SH-SY5Y (cell line): ENCODE results near the gene RIPOR3.

Experiments used
- GATA2 ChIP-seq: IDR thresholded peaks from 2 replicates; pipeline ENCODE4 v1.6.1; 2011; ENCODE audit warnings: mild to moderate bottlenecking, low read depth, low read length
- GATA3 ChIP-seq: IDR thresholded peaks from 2 replicates; pipeline ENCODE4 v1.6.1; 2011; ENCODE audit warnings: low read depth, mild to moderate bottlenecking, low read length, moderate library complexity

Gene RIPOR3, protein sequence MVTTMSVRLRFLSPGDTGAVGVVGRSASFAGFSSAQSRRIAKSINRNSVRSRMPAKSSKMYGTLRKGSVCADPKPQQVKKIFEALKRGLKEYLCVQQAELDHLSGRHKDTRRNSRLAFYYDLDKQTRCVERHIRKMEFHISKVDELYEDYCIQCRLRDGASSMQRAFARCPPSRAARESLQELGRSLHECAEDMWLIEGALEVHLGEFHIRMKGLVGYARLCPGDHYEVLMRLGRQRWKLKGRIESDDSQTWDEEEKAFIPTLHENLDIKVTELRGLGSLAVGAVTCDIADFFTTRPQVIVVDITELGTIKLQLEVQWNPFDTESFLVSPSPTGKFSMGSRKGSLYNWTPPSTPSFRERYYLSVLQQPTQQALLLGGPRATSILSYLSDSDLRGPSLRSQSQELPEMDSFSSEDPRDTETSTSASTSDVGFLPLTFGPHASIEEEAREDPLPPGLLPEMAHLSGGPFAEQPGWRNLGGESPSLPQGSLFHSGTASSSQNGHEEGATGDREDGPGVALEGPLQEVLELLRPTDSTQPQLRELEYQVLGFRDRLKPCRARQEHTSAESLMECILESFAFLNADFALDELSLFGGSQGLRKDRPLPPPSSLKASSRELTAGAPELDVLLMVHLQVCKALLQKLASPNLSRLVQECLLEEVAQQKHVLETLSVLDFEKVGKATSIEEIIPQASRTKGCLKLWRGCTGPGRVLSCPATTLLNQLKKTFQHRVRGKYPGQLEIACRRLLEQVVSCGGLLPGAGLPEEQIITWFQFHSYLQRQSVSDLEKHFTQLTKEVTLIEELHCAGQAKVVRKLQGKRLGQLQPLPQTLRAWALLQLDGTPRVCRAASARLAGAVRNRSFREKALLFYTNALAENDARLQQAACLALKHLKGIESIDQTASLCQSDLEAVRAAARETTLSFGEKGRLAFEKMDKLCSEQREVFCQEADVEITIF

DNA sequence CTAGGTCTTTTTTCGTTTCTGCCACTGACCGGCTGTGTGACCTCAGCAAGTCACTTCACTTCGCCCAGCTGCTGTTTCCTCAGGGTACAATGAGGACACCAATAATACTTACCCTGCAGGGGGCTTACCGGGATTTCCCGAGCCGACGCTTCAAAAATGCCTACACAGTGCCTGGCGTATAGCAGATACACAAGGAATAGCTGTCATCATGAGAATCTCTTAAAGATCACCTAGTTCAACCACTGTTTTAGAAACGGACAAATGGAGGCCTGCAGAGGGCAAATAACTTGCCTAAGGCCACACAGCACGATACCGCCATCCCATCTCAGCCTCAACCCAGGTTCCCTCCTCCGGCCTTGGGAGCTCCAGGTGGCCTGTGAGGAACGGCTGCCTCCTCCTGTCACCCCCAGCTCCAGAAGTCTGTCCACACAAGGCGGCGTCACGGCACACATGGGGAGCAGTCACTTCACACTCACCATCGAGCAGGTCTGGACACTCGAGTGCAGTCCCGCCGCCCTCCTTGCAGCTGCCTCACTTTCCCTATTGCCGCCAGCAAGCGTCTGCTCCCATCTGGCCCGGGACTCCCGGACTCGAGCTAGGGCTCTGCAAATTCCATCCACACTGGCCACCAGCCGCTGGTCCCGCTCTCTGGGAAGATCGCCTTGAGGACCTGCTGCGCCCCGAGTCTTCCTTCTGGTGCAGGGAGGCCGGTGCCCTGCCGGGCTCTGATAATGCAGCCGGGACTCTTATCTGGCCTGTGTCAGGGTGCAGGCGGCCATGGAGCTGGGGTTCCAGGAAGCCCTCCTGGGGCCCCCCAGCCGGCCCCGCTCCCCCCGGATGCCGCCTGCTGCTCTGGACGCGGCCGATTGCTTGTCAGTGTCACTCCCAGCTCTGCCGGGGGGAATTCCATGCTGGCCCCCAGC, at the start of gene RIPOR3:
Gene RIPOR3 (minus strand): TSS at position 893 of the 923 bp plus-strand sequence. CDS start 414 bp downstream, at position 479.
- 0 out of 2 replicates have a peak, but pooled peaks have one; percentile 3 for TF ChIP-seq GATA2
- no peak for TF ChIP-seq GATA3

DNA sequence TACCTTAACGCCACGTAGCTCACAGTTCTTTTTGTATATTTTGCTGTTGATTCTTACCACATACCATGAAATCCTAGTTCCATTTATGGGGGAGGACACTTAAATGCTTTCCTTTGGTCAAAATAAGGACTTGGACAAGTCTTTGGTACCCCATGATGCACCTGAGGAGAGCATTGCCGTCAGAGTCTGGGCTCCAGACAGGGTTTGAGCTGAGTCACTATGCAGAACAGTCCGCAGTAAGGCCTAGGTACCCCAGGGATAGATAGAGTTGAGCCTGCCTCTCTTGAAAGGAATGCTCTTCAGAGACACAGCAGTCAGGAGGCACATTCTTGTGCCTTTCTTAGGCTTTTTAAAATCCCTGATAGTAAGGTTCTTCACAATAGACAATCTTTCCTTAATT, 46.0 kb upstream of the RIPOR3 start:
- no peak for TF ChIP-seq GATA3
- no peak for TF ChIP-seq GATA2

DNA sequence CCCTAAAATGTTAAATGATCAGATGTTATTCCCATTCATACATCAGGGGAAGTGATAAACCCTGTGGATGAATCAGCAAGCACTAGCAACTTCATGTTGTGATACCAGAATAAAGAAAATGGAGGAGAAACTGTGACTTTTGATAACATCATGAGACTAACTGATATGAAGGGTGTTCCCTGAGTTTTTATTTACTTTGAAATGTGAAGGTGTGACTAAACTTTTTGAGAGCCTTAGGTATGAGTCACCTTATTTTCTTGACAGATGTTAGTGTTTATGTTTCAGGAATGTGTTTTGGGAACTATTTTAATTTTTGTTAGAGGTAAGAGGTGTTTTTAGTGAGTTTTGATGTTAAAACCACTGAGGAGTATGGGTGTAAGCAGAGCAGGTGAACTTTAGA, 44.5 kb upstream of the RIPOR3 start:
- TF ChIP-seq GATA3 (no peak), GATA2 (no peak)

DNA sequence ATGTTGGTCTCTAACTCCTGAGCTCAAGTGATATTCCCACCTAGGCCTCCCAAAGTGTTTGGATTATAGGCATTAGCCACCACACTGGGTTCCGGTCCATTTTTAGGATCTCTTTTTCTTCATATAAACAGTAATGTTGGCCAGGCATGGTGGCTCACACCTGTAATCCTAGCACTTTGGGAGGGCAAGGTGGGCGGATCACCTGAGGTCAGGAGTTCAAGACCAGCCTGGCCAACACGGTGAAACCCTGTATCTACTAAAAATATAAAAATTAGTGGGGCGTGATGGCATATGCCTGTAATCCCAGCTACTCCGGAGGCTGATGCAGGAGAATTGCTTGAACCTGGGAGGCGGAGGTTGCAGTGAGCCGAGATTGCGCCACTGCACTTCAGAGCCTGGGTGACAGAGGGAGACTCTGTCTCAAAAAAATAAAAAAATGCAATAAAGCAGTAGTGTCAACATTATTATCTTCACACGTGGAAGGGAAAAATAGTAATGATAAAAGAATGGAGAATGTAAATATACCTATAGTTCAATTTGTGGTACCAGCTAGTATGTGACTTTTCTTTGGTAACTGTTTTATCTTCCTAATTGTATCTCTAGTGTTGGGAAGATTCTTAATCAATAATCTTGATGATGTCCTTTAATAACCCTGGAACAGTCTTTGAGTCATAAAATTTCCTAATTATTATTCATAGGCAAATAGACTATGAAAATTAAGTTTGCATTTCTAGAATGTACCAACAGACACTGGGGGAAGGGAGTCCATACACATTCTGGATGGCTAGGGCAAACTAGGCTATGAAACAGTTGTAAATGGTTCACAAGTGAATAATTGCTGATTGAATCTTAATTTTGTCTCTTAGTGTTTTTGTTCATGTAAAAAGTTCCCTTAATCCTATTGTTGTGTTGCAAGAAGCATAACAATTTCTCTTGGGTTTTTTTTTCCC, 43.7 kb upstream of the RIPOR3 start:
- TF ChIP-seq GATA2 (no peak), GATA3 (no peak)

DNA sequence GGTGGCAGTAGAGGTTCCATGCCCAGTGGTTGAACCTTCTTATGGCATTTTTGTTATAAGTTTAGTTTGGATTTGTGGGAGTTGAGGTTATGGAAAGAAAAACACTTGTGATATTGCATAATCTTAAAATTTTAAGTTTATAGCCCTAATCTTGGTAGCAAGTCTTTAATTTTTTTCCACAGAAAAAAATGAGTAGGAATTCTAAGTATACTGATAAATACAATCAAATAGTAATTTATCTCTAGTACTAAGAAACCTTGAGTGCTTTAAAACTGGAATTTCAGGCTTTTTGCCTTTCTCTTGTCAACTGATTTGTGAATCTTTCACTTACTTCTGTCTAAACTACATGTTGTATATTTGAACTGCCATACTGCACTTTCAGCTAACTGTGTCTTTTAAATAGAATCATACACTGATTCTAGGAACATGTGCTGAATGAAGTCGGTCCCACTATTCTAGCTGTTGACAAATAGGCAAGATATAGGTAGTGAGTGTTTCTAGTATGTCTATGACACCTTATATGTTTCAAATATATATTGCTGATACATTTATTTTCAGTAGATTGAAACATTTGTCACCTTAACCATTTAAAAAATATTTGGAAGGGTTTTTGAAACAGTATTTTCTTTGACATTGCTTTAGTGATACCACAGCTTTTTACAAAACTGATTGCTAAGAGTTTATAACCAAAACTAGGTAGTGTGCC, 42.5 kb upstream of the RIPOR3 start:
- TF ChIP-seq GATA3 (no peak), GATA2 (no peak)

DNA sequence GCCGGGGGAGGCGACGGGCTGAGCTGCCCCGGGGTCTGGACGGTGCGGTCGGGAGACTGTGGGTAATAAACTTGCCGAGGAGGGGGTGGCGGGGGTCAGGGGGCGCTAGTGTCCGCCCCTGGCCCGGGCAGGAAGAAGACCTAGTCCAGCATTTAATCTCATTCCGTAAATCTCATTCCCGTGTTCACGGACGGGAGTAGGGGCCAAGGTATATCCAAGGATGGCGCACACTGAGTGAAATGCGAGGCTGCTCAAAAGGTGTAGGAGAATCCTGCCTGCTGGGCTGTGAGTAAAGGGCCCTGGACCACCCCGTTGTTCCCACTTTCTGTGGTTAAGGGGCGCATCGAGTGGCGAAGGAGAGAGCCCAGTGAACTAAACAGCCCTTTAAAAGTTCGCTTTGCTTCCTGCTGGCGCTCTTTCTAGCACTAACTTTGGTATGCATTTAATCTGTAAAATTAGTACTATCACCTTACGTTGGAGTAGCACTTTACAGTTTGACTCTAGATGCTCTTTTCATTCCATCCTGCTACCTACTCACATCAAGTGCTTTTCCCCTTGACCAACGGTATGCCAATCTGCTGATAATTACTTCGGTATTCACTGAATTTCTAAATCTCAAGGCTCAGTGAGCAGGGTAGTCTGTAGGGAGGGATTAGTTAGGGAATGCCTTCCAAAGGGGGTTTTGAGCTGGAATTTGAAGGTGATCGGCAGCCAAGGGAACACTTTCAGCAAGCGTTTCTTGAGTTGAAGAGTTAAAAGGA, 40.8 kb upstream of the RIPOR3 start:
- TF ChIP-seq GATA2, result no peak
- TF ChIP-seq GATA3, result no peak

DNA sequence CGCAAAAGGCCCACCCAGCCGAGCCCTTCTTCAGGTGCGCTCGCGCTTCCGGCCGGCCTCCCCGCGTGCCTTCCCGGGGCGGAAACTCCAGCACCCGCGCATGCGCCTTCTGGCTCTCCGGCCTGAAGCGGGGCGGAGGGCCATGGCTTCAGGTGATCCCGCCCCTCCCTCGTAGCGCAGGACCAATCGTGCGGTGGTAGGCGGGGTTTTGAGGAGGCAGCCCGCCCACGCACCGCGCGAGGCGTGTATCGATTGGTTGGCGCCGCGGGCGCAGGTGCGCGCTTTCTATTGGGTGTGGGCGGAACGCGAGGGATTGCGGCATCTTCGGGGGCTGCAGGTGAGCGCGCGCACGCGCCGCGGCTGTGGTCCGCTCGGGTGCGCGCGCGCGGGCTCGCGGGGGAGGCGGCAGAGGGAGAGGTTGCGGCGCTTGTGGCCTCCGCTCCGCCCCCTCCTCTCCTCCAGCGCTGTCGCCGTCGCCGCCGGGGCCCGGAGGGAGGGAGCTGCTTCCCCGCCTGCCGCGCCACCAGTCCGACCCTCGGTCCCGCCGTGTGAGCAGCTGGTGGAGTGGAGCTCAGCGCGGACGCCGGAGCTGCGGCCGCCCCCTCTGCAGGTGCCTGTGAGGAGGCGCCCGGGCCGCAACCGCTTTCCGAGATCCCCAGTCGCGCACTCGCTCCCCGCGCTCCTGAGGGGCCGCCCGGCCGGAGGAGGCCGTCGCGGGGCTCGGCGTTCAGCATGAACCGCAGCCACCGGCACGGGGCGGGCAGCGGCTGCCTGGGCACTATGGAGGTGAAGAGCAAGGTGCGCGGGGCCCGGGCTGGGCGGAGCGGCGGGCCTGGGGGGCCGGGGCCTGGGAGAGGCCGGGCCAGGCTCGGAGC, 40.0 kb upstream of the RIPOR3 start, which contains the start of gene PARD6B:
Gene PARD6B (plus strand): TSS at position 526 of the 875 bp plus-strand sequence. CDS start 207 bp downstream, at position 733.
- TF ChIP-seq GATA2, result no peak; the same call in 1 of the 2 replicates
- TF ChIP-seq GATA3, result no peak

DNA sequence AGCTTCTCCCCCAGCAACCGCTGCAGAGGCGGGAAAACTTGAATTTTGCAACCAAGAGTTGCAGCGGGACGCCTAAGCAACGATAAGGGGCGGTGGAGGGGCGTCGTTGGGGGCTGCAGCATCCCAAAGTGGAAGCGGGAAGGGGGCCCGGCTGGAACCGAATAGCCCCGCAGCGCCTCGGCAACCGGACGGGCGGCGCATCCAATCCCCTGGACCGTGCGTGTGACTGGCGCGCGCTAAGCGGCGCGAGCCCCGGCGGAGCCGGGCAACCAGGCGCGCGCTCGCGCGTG, 39.4 kb upstream of the RIPOR3 start:
- TF ChIP-seq GATA2 (no peak), GATA3 (no peak)

DNA sequence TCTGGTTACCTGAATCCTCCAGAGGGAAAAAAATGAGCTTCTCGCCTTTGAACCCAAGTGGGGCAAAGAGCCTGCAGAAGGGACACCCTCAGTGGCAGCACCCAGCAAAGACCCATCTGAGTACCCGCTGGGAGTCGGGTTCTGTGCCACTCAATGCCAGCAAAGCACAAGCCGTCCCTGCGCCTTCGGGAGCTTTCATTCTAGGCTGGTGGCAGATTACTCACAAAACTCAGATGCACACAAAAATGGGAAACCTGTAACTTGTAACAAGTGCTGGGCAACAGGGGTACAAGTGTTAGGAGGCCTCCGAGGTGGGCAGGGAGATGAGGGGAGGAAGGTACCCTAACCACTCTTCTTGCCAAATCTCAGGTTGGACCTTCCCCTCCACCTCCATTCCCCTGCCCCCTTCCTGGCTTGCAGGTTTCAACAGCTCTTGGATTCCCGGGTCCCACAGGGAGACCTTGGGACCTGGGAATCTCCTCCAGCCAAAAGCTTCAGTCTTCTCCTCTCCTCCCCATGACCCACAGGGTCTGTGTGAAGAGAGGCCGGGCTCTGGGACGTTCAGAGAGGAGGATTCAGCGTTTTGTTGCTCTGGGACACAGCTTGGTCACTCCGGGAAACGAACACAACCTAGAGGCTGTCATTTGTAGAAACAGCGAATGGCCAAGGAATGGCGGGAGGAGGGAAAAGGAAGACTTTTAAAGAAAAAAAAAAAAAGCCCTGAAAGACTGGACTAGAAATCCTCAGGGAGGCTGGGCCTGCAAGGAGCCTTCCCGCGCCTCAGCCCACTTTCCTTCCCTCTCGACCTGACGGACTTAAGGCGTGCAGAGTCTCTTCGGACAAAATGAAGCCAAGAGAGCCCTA, 38.8 kb upstream of the RIPOR3 start:
- TF ChIP-seq GATA3, result no peak
- no peak for TF ChIP-seq GATA2
